HG02840 (cell line): ENCODE results near the gene SNTB2.

Experiments used
- ATAC-seq: cut with Tn5 transposase; IDR thresholded peaks from one replicate; pipeline ENCODE4 v1.9.1; 2021; ENCODE audit warnings: mild to moderate bottlenecking, moderate library complexity, moderate number of reproducible peaks; ENCODE audit not compliant: unreplicated experiment, low FRiP score

SNTB2 gene

DNA sequence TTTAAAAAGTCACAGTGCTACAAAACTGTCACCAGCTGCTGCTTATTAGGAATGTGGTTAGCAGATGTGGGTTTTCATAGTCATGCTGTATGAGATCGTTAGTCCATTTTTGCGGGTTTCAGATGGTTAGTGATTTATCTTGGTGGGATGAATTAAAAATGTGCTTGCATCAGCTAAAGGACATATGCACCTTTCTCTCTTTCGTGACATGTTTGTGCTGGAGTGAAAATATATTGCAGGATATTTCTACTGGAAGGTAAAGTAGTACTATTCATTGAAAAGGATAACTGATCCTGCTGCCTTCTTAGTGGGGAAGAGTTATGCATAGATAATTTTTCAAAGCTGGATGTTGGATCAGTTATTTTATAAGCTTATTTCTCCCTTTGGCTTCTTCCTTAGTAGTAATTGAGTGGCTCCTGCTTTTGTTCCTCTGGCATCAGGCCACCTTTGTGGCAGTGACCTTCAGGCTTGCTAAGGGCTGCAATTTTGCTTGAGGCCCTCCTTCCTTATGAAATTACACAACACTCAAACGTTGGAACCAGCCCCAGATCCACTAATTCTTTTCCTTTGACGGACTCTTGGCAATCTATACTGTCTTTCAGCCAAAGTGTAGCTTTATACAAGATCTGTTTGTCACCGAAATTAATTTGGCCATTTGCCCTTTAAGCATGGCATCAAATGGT, 7.5 kb upstream of the SNTB2 start:
- ATAC-seq = no peak

DNA sequence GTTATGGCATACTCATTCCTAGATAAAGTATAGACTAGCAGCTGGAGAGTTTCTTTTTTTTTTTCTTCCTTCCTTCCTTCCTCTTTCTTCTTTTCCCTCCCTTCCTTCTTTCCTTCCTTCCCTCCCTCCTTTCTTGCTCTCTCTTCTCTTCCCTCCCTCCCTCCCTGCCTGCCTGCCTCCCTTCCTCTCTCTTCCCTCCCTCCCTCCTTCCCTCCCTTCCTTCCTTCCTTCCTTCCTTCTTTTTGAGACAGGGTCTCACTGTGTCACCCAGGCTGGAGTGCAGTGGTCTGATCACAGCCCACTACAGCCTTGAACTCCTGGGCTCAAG, 7.0 kb upstream of the SNTB2 start:
- no peak for ATAC-seq

DNA sequence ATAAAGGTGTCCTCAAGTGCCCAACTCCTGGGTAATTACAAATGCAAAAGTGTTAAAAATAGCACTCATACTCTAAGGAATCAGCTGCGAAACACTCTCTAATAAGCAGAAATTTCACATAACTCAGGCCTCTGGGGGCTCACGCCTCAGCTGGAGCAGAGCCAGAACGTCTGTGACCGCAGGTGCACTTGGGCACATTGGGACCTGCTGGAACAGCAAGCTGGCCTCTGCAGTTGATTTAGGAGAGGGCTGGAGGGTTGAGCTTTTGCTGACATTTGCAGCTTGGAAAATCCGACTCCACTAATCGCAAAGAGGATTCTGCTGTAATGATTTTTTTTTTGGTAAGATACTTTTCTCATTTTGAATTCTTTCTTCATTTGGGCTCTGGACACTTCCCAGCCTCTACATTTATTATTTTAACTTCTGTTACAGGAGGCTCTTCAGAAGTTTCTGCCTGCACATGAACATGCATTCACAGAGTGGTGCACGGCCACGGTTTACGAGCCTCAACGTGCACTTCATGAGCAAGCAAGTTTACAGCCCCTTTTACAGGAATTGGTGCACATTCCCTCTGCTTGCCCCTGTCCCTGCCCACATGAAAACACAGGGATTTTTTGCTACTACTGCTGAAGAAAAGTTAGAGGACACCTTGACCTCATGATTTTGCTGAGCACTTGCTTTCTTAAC, 4.1 kb upstream of the SNTB2 start:
- ATAC-seq = no peak

DNA sequence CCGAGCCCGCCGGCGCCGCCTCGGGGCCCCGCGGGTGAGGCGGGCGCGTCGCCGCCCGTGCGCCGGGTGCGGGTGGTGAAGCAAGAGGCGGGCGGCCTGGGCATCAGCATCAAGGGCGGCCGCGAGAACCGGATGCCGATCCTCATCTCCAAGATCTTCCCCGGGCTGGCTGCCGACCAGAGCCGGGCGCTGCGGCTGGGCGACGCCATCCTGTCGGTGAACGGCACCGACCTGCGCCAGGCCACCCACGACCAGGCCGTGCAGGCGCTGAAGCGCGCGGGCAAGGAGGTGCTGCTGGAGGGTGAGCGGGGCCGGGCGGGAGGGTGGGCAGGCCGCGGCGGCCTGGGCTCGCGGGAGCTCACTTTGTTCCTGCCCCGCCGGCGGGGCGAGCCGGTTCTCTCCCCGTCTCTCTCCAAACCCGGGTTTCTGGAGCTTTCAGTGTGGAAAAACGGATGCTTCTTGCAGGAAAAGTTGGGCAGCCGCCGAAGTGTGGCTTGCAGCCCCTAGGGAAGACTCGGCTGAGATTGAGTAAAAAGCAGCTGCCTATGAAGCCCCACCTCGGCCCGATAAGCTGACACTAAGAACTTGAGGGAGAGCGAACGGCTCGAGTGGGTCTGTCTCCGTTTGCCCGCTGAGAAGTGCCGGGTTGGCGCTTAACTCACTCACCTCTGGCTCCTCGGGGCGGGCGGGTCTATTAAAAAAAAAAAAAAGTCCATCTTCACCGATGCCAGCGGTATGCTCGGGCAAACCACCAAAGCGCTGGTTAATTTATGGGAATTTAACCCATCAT, 677 bp downstream of the SNTB2 start:
- ATAC-seq = peak; percentile 28

DNA sequence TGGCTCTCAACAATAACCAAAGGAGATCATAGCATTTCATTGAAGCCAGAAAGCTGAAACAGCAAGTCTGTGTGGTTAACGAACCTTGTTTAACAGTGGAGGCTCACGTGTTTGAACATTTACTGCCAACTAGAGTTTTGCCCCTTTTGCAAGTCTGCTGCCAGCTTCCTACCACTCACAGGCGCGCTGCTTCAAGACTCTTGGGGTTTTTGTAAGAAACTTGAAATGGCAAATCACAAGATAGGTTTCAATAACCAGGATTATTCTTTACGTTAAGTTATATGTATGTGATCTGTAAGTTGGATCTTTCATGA, 1.2 kb downstream of the SNTB2 start:
- no peak for ATAC-seq

DNA sequence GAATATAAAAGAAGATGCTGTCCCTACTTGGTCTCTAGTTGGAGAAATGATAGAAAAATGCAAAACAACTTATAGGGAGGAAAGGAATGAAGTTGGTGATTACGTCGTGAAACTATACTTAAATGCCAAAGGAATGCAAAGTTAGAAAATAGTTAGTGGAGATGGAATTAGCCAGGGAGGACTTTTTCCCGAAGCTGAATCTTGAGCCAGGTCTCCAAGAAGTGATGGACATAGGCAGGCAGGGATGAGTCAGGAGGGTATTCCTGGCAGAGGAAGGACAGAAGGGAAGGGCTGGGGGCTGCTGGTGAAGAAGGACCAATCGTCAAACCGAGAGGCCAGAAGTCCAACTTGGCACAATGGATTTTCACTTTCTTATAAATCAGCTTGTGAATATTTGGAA, 1.8 kb downstream of the SNTB2 start:
- ATAC-seq = no peak

DNA sequence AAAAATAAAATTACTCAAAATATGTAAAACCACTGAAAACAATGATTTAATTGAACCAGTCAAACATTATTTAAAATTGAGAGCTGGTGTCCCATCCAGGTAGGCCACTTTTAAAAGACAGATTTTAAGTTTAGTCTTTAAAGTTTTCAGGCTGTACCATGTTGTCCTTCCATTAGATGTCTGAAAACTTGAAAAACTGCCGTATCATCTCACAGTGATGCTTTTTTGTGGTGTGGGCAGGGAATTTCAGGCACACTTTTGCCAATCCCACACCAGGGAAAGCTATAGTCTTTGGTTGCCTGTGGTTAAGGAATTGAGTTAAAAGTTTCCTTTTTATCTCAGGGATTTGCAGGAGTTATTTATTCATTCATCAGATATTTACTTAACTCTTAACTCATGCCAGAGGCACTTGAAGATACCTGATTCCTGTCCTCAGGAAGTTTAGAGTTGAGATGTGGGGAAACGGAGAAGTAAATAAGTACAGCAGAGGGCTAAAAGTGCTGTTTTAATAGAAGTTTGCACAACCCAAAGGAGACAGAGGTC, 3.2 kb downstream of the SNTB2 start:
- no peak for ATAC-seq

DNA sequence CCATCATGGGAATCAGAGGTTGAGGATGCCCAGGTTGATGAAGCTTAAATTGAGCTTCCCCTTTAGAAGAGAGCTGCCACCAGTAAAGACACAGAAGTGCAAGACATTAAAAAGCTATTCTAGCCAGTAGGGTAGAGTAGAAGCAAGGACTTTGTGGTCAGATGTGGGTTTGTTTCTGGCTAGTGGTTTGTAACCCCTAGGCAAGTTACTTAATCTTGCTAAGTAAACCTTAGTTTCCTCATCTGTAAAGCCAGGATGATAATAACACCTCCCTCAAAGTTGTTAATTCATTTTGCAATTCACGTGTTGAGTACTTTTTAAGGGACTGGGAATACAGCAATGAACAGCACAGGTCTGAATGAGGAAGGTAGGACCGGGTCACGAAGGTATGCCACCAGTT, 3.6 kb downstream of the SNTB2 start:
- no peak for ATAC-seq

DNA sequence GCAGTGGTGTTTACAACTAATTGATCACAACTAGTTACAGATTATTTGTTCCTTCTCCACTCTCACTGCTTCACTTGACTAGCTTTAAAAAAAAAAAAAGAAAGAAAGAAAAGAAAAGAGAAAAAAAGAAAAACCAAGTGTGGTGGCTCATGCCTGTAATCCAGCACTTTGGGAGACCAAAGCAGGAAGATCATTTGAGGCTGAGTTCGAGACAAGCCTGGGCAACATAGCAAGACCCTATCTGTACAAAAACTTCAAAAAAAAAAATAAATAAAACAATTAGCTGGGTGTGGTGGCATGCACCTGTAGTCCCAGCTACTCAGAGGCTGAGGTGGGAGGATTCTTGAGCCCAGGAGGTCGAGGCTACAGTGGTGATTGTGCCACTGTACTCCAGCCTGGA, 4.2 kb downstream of the SNTB2 start:
- ATAC-seq = no peak

DNA sequence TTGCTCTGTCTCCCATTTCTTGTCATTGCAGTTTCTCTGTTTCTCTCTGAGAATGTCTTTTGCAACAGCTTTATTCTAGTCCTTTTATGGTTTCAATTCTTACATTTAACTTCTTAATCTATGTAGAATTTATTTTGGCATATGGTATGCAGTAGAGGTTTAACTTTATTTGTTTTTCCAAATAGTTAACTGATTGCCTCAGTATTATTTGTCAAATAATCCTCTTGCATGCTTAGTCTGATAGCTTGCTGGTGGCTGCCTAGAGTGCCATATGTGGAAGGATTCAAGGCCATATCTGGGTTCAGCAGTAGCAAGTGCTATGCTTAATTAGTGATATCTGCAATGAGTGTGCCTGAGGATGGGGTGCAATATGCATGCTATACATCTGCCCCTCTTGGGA, 6.9 kb downstream of the SNTB2 start:
- ATAC-seq = no peak

DNA sequence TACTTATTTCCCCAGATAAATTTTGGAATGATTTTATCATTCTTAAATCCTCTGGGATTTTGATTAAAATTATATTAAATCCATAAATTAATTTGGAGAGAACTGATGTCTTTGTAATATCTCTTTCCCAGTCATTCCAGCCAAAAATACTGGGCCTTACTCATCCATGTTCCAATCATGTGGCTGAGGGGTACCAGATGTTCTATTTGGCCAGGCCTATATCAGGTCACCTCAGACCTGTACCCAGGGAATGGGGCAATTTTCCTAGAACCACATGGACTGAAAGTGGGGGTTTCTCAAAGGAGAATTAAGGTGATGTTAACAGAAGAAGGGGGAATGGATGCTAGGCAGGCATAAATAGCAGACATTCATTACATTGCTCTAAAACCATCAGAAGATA, 7.5 kb downstream of the SNTB2 start:
- no peak for ATAC-seq

DNA sequence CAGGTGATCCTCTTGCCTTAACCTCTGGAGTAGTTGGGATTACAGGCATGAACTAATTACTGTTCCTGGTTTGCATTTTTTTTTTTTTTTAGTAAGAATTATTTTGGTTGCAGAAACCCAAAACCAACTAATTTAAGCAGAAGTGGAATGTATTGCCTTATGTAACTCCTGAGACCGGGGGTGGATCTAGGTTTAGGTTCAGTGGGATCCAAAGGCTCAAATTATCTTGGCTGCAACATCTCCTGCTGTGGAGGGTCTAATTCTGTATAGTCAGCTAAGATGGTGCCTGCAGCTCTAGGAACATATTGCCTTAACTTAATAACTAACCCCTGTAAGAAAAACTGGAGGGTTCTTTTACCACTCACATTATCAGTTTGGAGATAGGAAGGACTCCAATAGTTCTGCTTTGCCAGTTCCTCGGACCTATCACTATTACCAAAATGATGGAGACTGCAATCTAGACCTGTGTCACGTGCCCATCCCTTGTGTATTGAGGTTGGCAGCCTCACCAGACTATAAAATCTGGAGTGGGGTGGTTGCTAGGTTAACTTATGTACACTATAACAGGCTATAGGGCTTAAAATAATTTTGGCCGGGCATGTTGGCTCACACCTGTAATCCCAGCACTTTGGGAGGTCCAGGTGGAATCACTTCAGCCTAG, 8.5 kb downstream of the SNTB2 start:
- no peak for ATAC-seq

DNA sequence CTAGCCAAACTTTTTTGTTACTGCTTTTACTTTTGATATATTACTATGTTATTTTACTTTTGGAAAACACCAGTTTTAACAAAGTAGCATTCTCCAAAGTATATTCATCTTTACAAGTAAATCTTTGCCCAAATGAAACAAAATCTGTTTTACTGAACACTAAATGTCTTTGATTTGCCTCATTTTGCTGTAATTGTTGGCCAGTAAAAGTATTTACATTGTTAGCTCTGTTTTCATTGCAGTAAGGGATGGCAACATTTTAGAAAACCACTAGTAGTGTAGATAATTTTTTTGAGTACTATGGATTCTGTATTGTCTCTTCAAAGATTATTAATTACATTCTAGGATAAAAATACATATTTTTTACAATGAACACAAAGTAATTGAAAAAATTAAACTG, 10.6 kb downstream of the SNTB2 start:
- no peak for ATAC-seq

DNA sequence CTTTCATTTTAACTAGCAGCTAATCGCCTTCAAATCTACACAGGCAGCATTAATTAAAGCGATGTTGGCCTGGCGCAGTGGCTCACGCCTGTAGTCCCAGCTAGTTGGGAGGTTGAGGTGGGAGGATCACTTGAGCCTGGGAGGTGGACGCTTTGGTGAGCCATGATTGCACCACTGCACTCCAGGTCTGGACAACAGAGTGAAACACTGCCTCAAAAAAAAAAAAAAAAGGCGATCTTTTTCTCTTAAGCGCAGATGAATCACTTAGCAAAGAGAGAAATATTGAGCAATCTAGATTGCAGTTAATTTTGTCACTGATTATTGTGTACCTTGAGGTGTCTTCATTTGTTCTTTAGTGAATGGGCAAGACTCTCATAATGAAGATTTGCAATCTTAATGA, 12.4 kb downstream of the SNTB2 start:
- ATAC-seq = no peak

DNA sequence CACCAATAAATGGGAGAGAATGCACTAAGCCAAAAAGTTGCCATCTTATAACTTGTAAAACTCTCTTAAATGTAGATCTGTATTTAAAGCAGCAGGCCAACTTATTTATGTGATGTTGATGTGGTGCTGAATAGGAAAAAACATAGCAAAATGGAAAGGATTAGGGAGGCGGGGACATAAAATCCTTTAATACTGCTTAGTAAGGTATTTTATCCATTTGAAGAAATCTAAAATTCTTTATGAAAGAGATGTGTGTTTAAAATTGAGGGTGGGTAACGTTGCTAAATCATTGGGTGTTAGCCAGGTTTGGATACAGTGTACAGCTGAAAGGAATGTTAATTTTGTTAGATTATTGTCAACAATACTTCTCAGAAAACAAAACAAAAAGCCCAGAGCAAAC, 14.3 kb downstream of the SNTB2 start:
- no peak for ATAC-seq

DNA sequence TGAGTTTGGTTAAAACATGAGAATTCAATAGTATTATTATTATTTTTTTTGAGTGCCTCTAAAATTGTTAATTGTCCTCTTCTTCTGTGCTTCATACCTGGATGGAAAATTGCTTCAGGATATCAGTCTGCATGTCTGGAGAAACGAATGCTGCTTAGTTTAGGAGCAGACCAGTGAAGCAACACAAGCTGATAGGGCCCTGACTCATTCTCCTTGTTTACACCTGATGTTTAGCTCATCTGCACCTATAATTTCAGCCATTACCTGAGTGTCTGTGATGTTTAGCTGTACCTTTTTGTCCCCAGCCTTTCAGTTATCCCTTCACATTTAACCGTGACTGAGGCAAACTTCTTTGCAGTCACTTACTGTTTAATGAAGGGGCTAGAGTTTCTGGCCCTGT, 14.8 kb downstream of the SNTB2 start:
- no peak for ATAC-seq

DNA sequence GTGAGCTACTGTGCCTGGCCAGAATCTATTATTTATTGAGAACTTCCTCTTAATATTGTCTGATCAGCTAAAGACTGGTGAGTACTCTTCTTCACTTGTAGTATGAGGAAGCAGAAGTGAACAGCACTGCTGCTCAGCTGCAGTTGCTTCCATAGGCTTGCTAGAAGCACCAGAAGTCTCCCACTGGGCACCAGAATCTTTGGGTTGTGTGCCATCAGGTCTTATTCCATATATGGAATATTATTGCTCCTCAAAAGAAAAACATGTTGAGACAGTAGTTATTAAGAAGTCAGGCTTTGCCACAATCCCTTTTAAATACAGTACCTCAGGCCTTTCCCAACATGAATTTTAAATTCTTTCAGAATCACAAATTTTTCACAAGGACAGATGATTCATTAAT, 17.2 kb downstream of the SNTB2 start:
- ATAC-seq = no peak

DNA sequence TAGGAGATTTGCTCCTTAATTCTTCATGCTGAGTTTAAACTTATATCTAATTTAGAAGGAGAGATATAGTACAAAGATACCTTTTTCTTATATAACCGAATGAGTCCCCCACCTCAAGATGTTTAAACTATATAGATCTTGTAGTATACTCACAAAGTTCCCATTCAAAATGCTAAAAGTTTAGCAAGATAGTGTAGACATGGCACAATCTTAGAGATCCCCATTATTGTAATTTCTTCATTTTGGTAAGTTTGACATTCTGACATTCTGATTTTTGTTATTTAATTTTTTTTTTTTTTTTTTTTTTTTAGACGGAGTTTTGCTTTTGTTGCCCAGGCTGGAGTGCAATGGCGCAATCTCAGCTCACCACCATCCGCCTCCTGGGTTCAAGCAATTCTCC, 22.8 kb downstream of the SNTB2 start:
- no peak for ATAC-seq

DNA sequence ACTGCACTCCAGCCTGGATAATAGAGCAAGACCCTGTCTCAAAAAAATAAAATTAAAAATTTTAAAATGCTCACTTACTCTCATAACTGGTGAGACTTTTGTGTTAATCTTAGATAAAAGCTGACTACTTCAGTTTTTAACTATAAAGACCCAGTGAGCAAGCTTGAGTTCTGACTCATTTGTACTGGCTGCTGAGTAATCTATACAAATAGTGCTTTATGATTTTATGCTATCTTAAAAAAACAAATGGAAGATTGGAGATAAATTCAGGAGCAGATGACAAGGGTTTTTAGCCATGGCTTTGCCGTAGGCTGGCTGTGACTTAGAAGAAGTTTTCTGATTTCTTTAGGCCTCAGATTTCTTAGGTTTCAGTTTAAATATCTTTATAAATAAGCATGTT, 30.5 kb downstream of the SNTB2 start:
- no peak for ATAC-seq

DNA sequence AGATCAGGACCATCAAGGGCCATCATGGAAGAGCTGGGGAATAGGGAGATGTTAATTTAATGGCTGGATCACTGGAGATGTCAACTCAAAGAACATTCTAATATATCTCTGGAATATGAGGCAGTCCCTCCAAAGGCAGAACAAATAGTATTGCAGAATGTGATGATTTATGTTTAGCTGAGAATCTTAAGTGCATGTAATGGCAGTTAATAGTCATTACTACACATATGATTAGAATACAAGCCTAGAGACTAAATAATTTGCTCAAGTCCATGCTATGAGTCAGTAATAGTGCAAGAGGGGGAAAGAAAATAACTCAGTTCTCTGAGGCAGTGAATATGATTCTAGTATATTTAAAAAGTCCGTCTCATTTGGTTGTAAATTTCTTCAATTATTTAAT, 32.3 kb downstream of the SNTB2 start:
- ATAC-seq = no peak

DNA sequence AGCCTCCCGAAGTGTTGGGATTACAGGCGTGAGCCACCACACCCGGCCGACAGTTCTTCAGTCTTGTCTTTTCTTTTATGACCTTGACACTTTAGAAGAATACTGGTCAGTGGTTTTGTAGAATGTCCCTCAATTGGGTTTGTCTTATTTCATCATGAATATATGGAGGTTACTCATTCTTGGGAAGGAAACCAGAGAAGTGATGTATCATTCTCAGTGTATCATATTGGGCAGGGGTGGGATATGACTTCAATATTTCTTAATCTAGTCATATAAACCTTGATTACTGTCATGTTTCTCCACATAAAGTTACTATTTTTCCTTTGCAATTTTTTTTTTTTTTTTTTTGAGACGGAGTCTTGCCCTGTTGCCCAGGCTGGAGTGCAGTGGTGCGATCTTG, 36.9 kb downstream of the SNTB2 start:
- ATAC-seq = no peak
